Endothelial cell (in vitro differentiated cells): ENCODE measurements around the gene PLCB1. TPM values are rescaled to one million over a fixed set of nuclear protein-coding genes. Genes with fewer than 3 reads are reported as not detected.

ENCODE experiments used
- DNase-seq: peaks from one replicate; pipeline ENCODE4 v3.0.0; 2021; ENCODE audit warnings: low spot score
- H3K27ac Mint-ChIP-seq: one replicate; pipeline ENCODE4 v1.8.0; 2021; ENCODE audit warnings: mixed read lengths, inconsistent platforms; ENCODE audit not compliant: unreplicated experiment
- H3K27me3 Mint-ChIP-seq: one replicate; pipeline ENCODE4 v1.8.0; 2021; ENCODE audit warnings: mild to moderate bottlenecking, moderate library complexity, mixed read lengths, inconsistent platforms; ENCODE audit not compliant: unreplicated experiment
- H3K36me3 Mint-ChIP-seq: one replicate; pipeline ENCODE4 v1.8.0; 2021; ENCODE audit warnings: mild to moderate bottlenecking, low read depth, mixed read lengths, inconsistent platforms; ENCODE audit not compliant: unreplicated experiment
- H3K4me1 Mint-ChIP-seq: one replicate; pipeline ENCODE4 v1.8.0; 2021; ENCODE audit warnings: mild to moderate bottlenecking, mixed read lengths, inconsistent platforms; ENCODE audit not compliant: unreplicated experiment
- H3K4me3 Mint-ChIP-seq: one replicate; pipeline ENCODE4 v1.8.0; 2021; ENCODE audit warnings: mild to moderate bottlenecking, mixed read lengths, inconsistent platforms; ENCODE audit not compliant: unreplicated experiment
- H3K9me3 Mint-ChIP-seq: one replicate; pipeline ENCODE4 v1.8.0; 2021; ENCODE audit warnings: mixed read lengths, inconsistent platforms; ENCODE audit not compliant: unreplicated experiment
- total RNA-seq: library from RNA; stranded (reverse); fragmentation: NEBNext Ultra II Directional; extraction: Animal tissue kit (Norgen Biotek cat#: 25700); gene quantifications from one replicate; pipeline ENCODE4 v1.2.1, GENCODE V29; 2021; ENCODE audit not compliant: unreplicated experiment
- TF ChIP-seq, protein P1 (sequence below): fragments of 200-600 bp; sonication (generic); IDR thresholded peaks from one replicate; pipeline ENCODE4 v1.5.0; 2021; ENCODE audit warnings: antibody characterized with exemption; ENCODE audit not compliant: unreplicated experiment

Gene PLCB1
- total RNA-seq, 1 donor from 2014 or later = 8.1 TPM

DNA sequence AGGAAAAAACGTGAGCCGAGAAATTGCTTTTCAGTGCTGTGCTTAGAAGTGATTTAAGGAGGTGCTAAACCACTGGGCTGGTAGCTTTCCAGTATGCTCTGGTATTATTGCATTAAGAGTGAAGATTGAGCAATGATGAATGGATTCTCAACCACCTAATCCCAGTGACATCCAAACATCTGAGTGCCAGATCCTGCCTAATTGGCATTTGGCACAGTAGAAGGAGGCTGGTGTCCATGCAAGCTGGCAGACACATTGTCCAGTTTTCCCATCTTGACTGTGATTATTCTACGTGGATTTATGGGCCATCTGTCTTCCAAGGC lies 538.8 kb downstream of the PLCB1 start:
- Mint-ChIP-seq H3K27me3 (no peaks in the 10 kb centered on the region), H3K36me3 (no peaks in the 10 kb centered on the region)
- TF ChIP-seq, protein P1, sequence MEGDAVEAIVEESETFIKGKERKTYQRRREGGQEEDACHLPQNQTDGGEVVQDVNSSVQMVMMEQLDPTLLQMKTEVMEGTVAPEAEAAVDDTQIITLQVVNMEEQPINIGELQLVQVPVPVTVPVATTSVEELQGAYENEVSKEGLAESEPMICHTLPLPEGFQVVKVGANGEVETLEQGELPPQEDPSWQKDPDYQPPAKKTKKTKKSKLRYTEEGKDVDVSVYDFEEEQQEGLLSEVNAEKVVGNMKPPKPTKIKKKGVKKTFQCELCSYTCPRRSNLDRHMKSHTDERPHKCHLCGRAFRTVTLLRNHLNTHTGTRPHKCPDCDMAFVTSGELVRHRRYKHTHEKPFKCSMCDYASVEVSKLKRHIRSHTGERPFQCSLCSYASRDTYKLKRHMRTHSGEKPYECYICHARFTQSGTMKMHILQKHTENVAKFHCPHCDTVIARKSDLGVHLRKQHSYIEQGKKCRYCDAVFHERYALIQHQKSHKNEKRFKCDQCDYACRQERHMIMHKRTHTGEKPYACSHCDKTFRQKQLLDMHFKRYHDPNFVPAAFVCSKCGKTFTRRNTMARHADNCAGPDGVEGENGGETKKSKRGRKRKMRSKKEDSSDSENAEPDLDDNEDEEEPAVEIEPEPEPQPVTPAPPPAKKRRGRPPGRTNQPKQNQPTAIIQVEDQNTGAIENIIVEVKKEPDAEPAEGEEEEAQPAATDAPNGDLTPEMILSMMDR = no peak

DNA sequence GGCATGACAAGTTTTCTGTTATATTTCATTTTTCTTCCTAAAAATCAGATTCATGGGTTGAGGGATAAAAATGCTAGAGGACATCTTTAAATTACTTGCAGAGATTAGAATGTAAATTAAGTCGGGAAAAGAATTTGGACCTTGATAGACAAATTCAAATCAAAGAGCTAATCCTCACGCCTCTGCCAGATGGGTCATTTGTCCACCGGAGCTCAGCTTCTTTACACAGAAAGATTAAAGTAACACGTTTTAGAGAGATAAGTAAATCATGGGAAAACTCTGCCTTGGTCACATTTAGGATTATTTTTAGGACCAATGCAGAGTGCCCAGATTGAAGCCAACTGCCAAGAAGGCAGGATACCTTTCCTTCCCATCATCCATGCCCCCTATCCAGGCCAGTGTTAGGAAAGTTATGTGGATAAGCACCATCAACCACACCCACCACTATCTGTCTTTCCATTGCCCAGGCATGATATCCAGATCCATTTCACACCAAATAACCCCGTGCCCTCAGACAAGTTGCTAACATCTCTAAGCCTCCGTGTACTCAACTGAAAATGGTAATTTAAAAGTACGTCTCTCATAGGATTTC lies 539.4 kb downstream of the PLCB1 start:
- Mint-ChIP-seq H3K27me3 (no peaks in the 10 kb centered on the region), H3K4me3 (no peak overlapping the region), H3K27ac (no peak overlapping the region), H3K36me3 (no peaks in the 10 kb centered on the region), H3K9me3 (no peaks in the 10 kb centered on the region), H3K4me1 (no peaks in the 10 kb centered on the region)
- no peak for DNase-seq
- TF ChIP-seq, protein P1 = no peak

More for the DNA sequence above, 538.8 kb downstream of the PLCB1 start:
- Mint-ChIP-seq H3K9me3 (no peaks in the 10 kb centered on the region), H3K27ac (no peak overlapping the region), H3K4me3 (no peak overlapping the region), H3K4me1 (no peaks in the 10 kb centered on the region)
- DNase-seq = no peak

DNA sequence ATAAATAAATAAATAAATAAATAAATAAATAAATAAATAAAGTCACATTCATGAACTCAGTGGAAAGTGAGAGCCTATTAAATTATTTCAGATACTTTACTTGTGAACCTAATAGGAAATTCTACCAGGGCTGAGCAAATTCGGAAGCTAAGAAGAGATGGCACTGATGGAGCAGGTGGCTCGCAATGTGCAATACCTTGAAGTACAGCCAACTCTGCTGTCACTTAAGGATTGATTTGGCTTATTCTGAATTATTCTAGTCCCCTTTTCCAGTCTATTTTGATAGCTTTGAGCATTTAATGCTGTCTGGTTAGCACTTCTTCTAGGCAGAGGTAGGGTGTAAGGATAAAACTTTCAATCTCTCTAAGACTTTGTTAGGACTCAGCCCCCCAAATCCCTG lies 541.0 kb downstream of the PLCB1 start:
- no peak for DNase-seq
- H3K27me3 Mint-ChIP-seq = no peaks in the 10 kb centered on the region
- H3K36me3 Mint-ChIP-seq = no peaks in the 10 kb centered on the region
- no peak overlapping the region for H3K27ac Mint-ChIP-seq
- H3K9me3 Mint-ChIP-seq = no peaks in the 10 kb centered on the region
- no peak overlapping the region for H3K4me3 Mint-ChIP-seq
- no peaks in the 10 kb centered on the region for H3K4me1 Mint-ChIP-seq
- TF ChIP-seq, protein P1 = no peak

DNA sequence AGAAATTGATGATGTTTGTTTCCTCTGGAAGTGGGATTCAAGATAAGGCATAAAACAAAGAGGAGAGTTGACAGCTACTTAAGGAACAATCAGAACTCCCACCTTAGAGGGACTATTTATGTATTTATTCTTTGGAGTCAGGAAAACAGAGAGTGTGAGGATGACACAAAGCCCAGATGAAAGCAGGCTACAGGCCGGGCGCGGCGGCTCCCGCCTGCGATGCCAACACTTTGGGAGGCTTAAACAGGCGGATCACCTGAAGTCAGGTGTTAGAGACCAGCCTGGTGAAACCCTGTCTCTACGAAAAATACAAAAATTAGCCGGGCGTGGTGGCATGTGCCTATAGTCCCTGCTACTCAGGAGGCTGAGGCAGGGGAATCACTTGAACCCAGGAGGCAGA lies 543.8 kb downstream of the PLCB1 start:
- no peak overlapping the region for H3K27ac Mint-ChIP-seq
- no peaks in the 10 kb centered on the region for H3K36me3 Mint-ChIP-seq
- no peak overlapping the region for H3K4me3 Mint-ChIP-seq
- no peaks in the 10 kb centered on the region for H3K27me3 Mint-ChIP-seq
- H3K9me3 Mint-ChIP-seq = no peaks in the 10 kb centered on the region
- H3K4me1 Mint-ChIP-seq = no peaks in the 10 kb centered on the region
- TF ChIP-seq, protein P1 = no peak
- DNase-seq = no peak

DNA sequence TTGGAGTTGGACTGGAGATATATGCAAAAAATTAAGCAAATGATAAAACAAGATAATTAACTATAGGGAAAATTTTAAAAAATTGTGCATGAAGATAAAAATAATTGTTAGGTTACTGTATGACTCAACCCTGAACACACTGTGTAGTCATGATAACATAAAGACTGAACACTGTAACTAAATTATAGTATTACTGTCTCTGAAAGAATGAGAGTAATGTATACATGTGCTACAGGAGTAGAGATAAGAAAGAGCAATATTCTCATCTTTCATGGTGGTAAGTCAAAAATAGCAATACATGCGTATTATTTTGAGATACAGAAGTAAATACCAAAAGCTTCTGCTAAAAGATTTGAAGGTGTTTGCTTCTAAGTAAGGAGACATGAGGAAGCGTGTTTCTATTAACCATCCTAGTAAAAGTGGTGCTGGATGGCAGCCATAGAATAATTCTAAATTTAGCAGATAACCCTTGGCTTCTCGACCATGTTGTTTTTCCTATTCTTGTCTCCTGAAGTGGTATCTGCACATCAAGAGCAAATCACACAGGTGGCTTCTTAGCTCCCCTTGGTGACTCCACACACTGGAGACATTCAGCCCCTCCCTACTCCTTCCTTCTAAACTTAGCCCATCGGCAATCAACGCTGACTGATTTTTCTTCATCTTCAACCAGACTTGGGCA lies 546.2 kb downstream of the PLCB1 start:
- no peak for DNase-seq
- Mint-ChIP-seq H3K27ac (no peak overlapping the region), H3K9me3 (no peaks in the 10 kb centered on the region), H3K4me3 (no peak overlapping the region), H3K27me3 (no peaks in the 10 kb centered on the region), H3K36me3 (no peaks in the 10 kb centered on the region), H3K4me1 (no peaks in the 10 kb centered on the region)
- TF ChIP-seq, protein P1 = no peak
